Body of pancreas (tissue), 4 donors: ENCODE data around the gene LGALS16. TPM values are rescaled to one million over a fixed set of nuclear protein-coding genes. Genes with fewer than 3 reads are reported as not detected.
"Not testable (repeated sequence)": the region's sequence is repeated elsewhere in the genome, so short reads cannot be mapped to it uniquely, and the experiment has no call there.

Experiments used
- ATAC-seq: fragments of 150-250 bp; one replicate; pipeline ENCODE4 v1.9.1; 2016
- DNase-seq, 4 donors: peaks; one replicate each; pipeline ENCODE4 v3.0.0-alpha.2; 2019
- H3K27ac ChIP-seq, 4 donors: fragments of 200-600 bp; sonication (generic); 1 replicate in 3 of 4; 2 replicates in 1 of 4; pipeline versions ENCODE4 v1.5.1 to v1.6.1; 2016 to 2019; ENCODE audit warnings: mild to moderate bottlenecking in 1 of 4, mixed read lengths in 1 of 4, moderate library complexity in 1 of 4
- H3K27me3 ChIP-seq, 2 donors: fragments of 200-600 bp; sonication (generic); one replicate each; pipeline ENCODE4 v1.6.0; 2016; ENCODE audit warnings: mild to moderate bottlenecking in 1 of 2
- H3K36me3 ChIP-seq, 2 donors: fragments of 200-600 bp; sonication (generic); replicated peaks in 1 of 2; 2 replicates each; pipeline ENCODE4 v1.5.1; 2016; ENCODE audit warnings: low read depth in 2 of 2; ENCODE audit not compliant: insufficient read depth in 1 of 2
- H3K4me1 ChIP-seq: fragments of 200-600 bp; sonication (generic); one replicate; pipeline ENCODE4 v1.6.0; 2016
- H3K4me3 ChIP-seq, 2 donors: fragments of 200-600 bp; sonication (generic); 1 replicate in 1 of 2; 2 replicates in 1 of 2; pipeline ENCODE4 v1.5.1; 2016 to 2019
- H3K9me3 ChIP-seq, 3 donors: fragments of 200-600 bp; sonication (generic); 1 replicate in 2 of 3; 2 replicates in 1 of 3; pipeline ENCODE4 v1.5.1; 2016
- CTCF ChIP-seq, 7 experiments: fragments of 450-650 bp in 4 of 7; fragments of 200-600 bp in 3 of 7; sonication (generic) in 3 of 7; IDR thresholded peaks; one replicate each; pipeline ENCODE4 v1.5.1; 2016 to 2019; ENCODE audit warnings: antibody characterized with exemption in 7 of 7
- POLR2A ChIP-seq, 3 donors: fragments of 450-650 bp; IDR thresholded peaks; one replicate each; pipeline ENCODE4 v1.6.1; 2016; ENCODE audit warnings: antibody characterized with exemption in 3 of 3, mild to moderate bottlenecking in 2 of 3
- WGBS, 2 donors: methylation state at CpG; one replicate each; pipeline ENCODE4 v1.1.5; 2017; 5-methylcytosine and 5-hydroxymethylcytosine counted together
- intact Hi-C: fragments of 100-400 bp; cut with DNase I; formaldehyde crosslinking; loops from one replicate; pipeline ENCODE4 v1.15.1; 2023
- total RNA-seq, 2 donors: library from RNA; depleted of rRNA; stranded (reverse); fragments of >200 nt; gene quantifications; one replicate each; pipeline ENCODE4 v1.1.0, GENCODE V29; 2016

The LGALS16 gene
- total RNA-seq, 2 donors from 2014 or later: not detected

- Histone ChIP-seq H3K4me1 (peaks cover 13% of the 10 kb centered on the region), H3K27ac (no peak overlapping the region), H3K27me3 (no peaks in the 10 kb centered on the region), H3K36me3 (no peaks in the 10 kb centered on the region), H3K9me3 (no peaks in the 10 kb centered on the region), H3K4me3 (no peak overlapping the region)
- DNase-seq (no peak), ATAC-seq (no peak)
- WGBS, 2 donors: 91 to 100% methylated on average over 3 of the region's 3 CpGs
- TF ChIP-seq POLR2A (IDR thresholded peaks at IDR 0.05) (no peak), CTCF (IDR thresholded peaks at IDR 0.05) (no peak)
- intact Hi-C loops: no loop called here
These were observed 24.1 kb downstream of the LGALS16 start for GRCh38 chr19:39679791-39680168.

GRCh38 chr19:39680593-39680992 lies 24.9 kb downstream of the LGALS16 start:
- intact Hi-C loops: no loop called here
- no peak overlapping the region for H3K4me3 ChIP-seq
- DNase-seq (no peak), ATAC-seq (no peak)
- TF ChIP-seq CTCF (IDR thresholded peaks at IDR 0.05) (no peak), POLR2A (IDR thresholded peaks at IDR 0.05) (no peak)
- H3K27me3 ChIP-seq: no peaks in the 10 kb centered on the region
- H3K36me3 ChIP-seq: no peaks in the 10 kb centered on the region
- no peak overlapping the region for H3K27ac ChIP-seq
- 88 to 94% methylated on average over 3 of the region's 3 CpGs for WGBS, 2 donors
- H3K4me1 ChIP-seq: peaks cover 13% of the 10 kb centered on the region
- no peaks in the 10 kb centered on the region for H3K9me3 ChIP-seq

- Histone ChIP-seq H3K36me3 (no peaks in the 10 kb centered on the region), H3K9me3 (no peaks in the 10 kb centered on the region), H3K4me3 (no peak overlapping the region), H3K27ac (no peak overlapping the region), H3K27me3 (no peaks in the 10 kb centered on the region), H3K4me1 (peaks cover 13% of the 10 kb centered on the region)
- TF ChIP-seq CTCF (IDR thresholded peaks at IDR 0.05) (no peak), POLR2A (IDR thresholded peaks at IDR 0.05) (no peak)
- WGBS, 2 donors: 95 to 100% methylated on average over 4 to 5 of the region's 5 CpGs
- ATAC-seq: no peak
- DNase-seq: no peak
- intact Hi-C loops: no loop called here
These were observed 25.7 kb downstream of the LGALS16 start for GRCh38 chr19:39681416-39681815.

GRCh38 chr19:39684267-39684666 lies 28.6 kb downstream of the LGALS16 start:
- no peak overlapping the region for H3K27ac ChIP-seq
- ATAC-seq: no peak
- no peaks in the 10 kb centered on the region for H3K4me1 ChIP-seq
- no peak for TF ChIP-seq CTCF (IDR thresholded peaks at IDR 0.05)
- TF ChIP-seq POLR2A (IDR thresholded peaks at IDR 0.05): no peak
- DNase-seq: no peak
- 70 to 75% methylated on average over 5 of the region's 5 CpGs for WGBS, 2 donors
- H3K9me3 ChIP-seq: no peaks in the 10 kb centered on the region
- H3K27me3 ChIP-seq: no peaks in the 10 kb centered on the region
- intact Hi-C loops: no loop called here
- no peak overlapping the region for H3K4me3 ChIP-seq
- no peaks in the 10 kb centered on the region for H3K36me3 ChIP-seq

GRCh38 chr19:39686739-39687138 lies 31.0 kb downstream of the LGALS16 start:
- Histone ChIP-seq H3K4me1 (no peaks in the 10 kb centered on the region), H3K9me3 (no peaks in the 10 kb centered on the region), H3K36me3 (no peaks in the 10 kb centered on the region), H3K27ac (no peak overlapping the region), H3K4me3 (no peak overlapping the region), H3K27me3 (no peaks in the 10 kb centered on the region)
- ATAC-seq (no peak), DNase-seq (no peak)
- TF ChIP-seq POLR2A (IDR thresholded peaks at IDR 0.05) (no peak), CTCF (IDR thresholded peaks at IDR 0.05) (no peak)
- intact Hi-C loops: no loop called here
- WGBS, 2 donors: 65 to 70% methylated on average over 3 of the region's 3 CpGs

GRCh38 chr19:39688637-39689036 lies 32.9 kb downstream of the LGALS16 start:
- intact Hi-C loops, ATAC-seq, H3K27me3 ChIP-seq, H3K27ac ChIP-seq, DNase-seq, H3K4me3 ChIP-seq, H3K9me3 ChIP-seq, H3K36me3 ChIP-seq, H3K4me1 ChIP-seq: not testable (repeated sequence)
- WGBS, 2 donors: 66 to 72% methylated on average over 4 of the region's 4 CpGs
